Ramos (cell line): ENCODE measurements around the gene GAS2.

Experiments
- in situ Hi-C: fragments of 300-500 bp; cut with MboI; formaldehyde crosslinking; loops from one replicate; pipeline ENCODE4 v1.14.3; 2022; ENCODE audit warnings: low sequenced_read_pairs; ENCODE audit not compliant: unreplicated experiment

GAS2 gene

GRCh38 chr11:22780952-22781593 lies 114.7 kb downstream of the GAS2 start:
- in situ Hi-C loops = loop anchor here (25.0 kb wide), 1 partner anchor 444 kb away; the partner anchor contains the start of gene SLC17A6

GRCh38 chr11:22785251-22785650 lies 118.8 kb downstream of the GAS2 start:
- in situ Hi-C loops = loop anchor here (25.0 kb wide), 1 partner anchor 448 kb away; the partner anchor contains the start of gene SLC17A6

GRCh38 chr11:22786475-22786874 lies 120.1 kb downstream of the GAS2 start:
- in situ Hi-C loops = loop anchor here (25.0 kb wide), 1 partner anchor 449 kb away; the partner anchor contains the start of gene SLC17A6

- in situ Hi-C loops = loop anchor here (25.0 kb wide), 1 partner anchor 450 kb away; the partner anchor contains the start of gene SLC17A6
Measured at GRCh38 chr11:22787055-22787454, 120.6 kb downstream of the GAS2 start.

- in situ Hi-C loops = loop anchor here (25.0 kb wide), 1 partner anchor 450 kb away; the partner anchor contains the start of gene SLC17A6
Measured at GRCh38 chr11:22787551-22788162, 121.2 kb downstream of the GAS2 start.

- in situ Hi-C loops = loop anchor here (25.0 kb wide), 1 partner anchor 455 kb away; the partner anchor contains the start of gene SLC17A6
Measured at GRCh38 chr11:22792497-22792896, 126.1 kb downstream of the GAS2 start.

GRCh38 chr11:22795914-22796313 lies 129.5 kb downstream of the GAS2 start:
- in situ Hi-C loops = loop anchor here (25.0 kb wide), 1 partner anchor 459 kb away; the partner anchor contains the start of gene SLC17A6

GRCh38 chr11:22797047-22797446 lies 130.6 kb downstream of the GAS2 start:
- in situ Hi-C loops = loop anchor here (25.0 kb wide), 1 partner anchor 460 kb away; the partner anchor contains the start of gene SLC17A6

GRCh38 chr11:22798901-22799300 lies 132.5 kb downstream of the GAS2 start:
- in situ Hi-C loops = loop anchor here (25.0 kb wide), 1 partner anchor 462 kb away; the partner anchor contains the start of gene SLC17A6

GRCh38 chr11:22800482-22800881 lies 134.1 kb downstream of the GAS2 start:
- in situ Hi-C loops = no loop called here

- in situ Hi-C loops = no loop called here
Measured at GRCh38 chr11:22802861-22803260, 136.4 kb downstream of the GAS2 start.

GRCh38 chr11:22807391-22807790 lies 141.0 kb downstream of the GAS2 start:
- in situ Hi-C loops = no loop called here

- in situ Hi-C loops = no loop called here
Measured at GRCh38 chr11:22807855-22808570, 141.6 kb downstream of the GAS2 start.

- in situ Hi-C loops = no loop called here
Measured at GRCh38 chr11:22808571-22809197, 142.3 kb downstream of the GAS2 start.

- in situ Hi-C loops = no loop called here
Measured at GRCh38 chr11:22809893-22810292, 143.5 kb downstream of the GAS2 start.

GRCh38 chr11:22822203-22822602 lies 155.8 kb downstream of the GAS2 start:
- in situ Hi-C loops = no loop called here

GRCh38 chr11:22828373-22828772 lies 162.0 kb downstream of the GAS2 start:
- in situ Hi-C loops = no loop called here

GRCh38 chr11:22829231-22830081 lies 163.0 kb downstream of the GAS2 start, which contains the start of gene SVIP:
Gene SVIP (minus strand): TSS chr11:22829801. CDS start chr11:22829748, 53 bp downstream.
- in situ Hi-C loops = no loop called here

- in situ Hi-C loops = no loop called here
Measured at GRCh38 chr11:22830082-22830414, 163.6 kb downstream of the GAS2 start.
